HG03064 (cell line): ENCODE measurements around the gene P2RY6.

Experiments
- ATAC-seq: cut with Tn5 transposase; IDR thresholded peaks from one replicate; pipeline ENCODE4 v1.9.1; 2021; ENCODE audit warnings: low read depth; ENCODE audit not compliant: unreplicated experiment

P2RY6 gene

DNA sequence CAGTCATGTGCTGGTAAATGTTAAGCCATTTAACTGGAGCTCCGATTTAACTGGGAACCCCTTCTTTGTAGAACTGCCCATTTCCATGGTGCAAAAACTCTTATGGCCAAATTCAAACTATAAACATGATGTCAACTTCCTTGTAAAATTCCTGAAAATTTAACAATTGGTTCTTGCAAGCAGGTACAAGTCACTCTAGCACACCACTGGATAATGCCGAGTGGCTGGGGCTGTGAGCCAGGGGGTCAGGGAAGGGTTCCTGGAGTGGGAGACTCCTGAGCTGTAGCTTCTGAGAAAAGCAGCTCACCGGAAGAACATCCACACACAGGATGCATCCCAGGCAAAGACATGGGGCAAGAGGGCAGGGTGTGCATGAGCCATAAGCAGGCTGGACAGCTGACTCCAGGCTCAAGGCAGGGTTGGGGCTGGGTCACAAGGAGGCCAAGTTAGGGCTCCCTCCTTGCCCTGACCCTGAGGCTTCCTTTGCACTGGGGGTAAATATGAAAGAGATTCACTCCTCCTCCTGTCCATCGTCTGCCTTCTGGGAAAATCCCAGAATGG lies 35.9 kb upstream of the P2RY6 start:
- ATAC-seq, result no peak

DNA sequence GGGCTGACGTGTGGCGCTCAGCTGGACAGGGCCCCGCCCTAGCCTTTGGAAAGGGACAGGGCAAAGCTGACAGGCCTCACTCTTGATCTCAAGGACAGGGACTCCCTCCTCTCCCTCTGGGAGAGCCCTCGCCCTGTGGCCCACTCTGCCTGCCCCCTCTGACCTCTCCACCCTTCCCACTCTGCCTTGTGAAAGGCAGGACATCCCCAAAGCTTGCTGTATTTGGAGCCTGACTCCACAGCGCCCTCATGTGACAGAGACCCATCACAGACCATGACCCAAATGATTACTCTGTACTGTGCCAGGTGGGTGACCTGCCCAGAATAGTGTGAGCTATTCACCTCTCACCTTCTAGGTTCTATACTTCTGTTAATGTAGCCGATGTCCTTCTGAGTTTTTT lies 35.3 kb upstream of the P2RY6 start:
- no peak for ATAC-seq

DNA sequence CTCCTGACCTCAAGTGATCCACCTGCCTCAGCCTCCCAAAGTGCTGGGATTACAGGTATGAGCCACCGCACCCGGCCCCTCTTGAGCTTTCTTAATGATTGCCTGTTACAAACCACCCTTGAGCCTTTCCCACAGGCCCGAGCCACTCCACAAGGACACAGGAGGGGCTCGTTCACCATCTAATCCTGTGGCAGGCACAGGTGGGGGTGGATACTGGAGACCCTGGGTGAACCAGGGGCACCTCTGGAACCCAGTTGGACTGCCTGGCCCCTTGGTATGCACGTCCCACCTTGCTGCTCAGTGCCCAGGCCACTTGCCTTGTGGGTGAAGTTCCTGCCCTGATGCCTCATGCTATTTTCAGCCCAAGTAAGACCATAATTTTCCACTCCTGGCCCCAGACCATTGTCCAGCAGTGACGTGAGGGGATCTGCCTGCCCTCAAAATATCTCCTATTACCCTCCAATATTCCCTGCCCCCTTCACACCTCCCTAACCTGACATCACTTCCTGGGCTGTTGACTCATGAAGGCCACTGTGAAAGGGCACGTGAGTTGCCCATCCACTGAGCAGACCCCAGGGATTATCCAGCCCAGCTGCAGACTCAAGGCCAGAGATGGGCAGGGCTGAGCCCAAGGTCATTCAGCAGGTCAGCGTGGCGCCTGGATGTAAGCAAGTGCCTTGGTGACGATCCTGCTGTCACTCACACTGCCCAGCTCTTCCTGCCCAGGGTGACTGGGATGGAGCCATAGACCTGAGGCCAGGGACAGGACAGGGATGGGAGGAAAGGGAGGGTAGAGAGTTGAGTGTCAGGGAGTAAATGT lies 34.5 kb upstream of the P2RY6 start:
- ATAC-seq, result no peak

DNA sequence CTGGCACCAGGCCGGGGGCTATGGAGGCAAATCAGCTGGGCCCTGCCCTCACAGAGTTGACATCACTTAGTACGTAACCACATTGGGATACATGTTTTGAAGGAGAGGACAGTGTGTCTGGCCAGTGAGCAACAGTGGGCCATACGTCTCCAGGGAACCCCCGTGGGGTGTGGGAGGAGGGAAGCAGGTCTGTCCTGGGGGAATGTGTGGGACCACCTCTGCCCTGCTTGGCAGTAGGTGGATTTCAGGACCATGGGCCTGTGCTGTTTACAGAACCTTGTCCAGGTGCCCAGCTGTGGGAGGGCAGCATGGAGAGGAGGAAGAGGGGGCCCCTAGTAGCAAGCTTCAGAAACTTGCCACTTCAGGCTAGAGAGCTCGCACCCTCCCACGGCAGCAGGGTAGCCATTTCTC lies 33.0 kb upstream of the P2RY6 start:
- no peak for ATAC-seq

DNA sequence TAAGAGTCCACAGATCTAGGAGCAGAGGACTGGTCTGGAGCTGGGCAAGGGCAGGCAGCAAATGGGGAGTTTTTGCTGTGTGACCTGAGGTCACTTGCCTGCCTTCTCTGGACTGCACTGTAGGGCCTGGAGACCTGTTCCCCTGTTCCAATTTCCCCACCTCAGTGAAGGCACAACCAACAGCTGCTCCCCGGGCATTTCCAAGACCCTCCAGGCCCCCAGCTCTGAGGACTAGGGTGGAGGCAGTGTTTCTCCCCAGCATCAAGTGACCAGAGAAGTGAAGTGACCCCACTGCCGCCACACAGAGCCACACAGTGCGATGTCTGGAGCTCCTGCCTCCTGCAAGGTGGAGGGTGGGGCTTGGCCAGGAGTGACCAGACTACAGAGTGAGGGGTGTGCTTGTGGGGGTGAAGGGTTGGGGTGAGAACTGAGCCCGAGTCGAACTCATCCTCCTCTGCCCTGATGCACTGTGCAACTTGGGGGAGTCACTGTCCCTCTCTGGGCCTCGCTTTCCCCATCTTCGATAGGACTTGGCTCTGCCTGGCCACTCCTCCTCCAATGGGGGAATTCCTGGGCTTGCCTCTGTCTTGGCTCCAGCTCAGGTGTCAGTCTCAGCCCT lies 32.5 kb upstream of the P2RY6 start:
- ATAC-seq, result no peak

DNA sequence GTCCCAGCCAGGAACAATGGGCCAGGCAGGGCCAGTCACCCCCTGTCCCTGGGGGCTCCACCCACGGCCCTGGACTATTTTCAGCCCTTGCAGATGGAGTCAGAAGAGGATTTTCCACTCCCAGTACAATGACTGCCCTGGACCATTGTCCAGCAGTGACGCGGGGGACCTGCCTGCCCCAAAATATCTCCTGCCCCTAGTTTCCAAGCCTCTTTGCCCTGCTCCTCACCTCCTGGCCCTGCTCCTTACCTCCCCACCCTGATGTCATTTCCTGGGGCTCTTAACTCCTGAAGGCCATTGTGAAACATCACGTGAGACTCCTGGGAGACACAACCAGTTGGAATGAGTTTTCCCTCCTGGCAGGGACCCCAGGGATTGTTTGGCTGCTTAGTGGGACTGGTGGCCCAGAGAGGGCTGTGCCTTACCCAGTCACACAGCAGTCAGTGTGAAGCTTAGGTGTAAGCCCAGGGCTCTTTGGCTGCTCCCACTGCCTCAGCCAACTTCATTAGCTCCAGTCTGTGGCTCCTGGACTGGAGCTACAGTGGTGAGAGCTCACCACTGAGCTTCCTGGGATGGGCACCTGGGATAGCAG lies 31.9 kb upstream of the P2RY6 start:
- ATAC-seq, result no peak

DNA sequence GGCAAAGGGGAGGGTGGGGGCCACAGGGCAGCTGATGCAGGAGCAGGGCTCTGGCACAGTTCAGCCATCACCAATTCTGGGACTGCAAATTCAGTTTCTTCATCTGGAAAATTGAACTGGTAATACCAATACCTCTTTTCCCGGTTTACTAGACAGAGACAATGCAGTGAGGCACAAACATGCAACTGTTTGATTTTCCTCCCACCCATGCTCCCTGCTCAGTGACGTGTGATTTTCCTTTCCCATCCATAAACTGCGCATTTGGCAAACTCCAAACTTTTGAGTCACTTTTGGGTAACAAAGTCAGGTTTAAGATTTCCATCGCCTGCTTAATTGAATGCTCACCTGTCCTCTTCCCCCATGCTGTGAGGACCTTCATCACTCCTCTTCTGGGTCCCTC lies 30.8 kb upstream of the P2RY6 start:
- no peak for ATAC-seq

DNA sequence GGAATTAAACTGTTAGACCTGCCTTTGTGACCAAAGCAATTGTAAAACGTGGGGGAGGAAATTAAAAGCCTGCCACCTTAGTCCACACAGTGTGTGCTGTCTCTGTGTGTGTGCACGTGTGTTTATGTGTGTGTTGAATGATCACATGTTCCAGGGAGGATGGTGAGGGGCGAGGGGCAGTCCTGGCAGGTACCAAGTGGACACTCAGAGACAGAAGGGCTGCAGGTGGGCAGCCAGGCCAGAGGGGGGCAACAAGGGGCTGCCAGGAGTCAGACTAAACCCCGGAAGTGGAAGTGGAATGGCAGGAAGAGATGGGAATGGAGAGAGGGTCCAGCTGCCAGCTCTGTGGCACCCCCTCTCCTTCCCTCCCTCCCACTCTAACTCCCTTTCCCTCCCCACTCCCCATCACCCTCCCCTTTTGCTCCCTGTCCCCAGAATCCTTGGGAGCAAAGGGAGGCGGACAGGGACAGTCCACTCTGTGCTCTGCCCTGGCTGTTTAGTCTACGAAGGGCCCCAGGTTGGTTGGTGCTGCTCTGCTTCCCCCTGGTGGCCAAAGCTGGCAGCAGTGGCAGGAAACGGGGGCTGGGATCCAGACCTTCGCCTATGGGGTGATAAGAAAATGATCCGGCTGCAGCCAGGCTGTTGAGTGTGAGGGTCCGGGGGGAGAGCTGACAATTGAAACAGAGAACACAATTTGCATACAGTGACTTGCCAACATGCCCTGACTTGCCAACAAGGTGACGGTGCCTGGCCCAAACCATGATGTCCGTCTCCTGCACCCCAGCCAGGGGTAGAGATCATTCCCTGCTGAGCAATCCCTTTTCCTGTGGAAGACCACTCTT lies 29.7 kb upstream of the P2RY6 start:
- no peak for ATAC-seq

DNA sequence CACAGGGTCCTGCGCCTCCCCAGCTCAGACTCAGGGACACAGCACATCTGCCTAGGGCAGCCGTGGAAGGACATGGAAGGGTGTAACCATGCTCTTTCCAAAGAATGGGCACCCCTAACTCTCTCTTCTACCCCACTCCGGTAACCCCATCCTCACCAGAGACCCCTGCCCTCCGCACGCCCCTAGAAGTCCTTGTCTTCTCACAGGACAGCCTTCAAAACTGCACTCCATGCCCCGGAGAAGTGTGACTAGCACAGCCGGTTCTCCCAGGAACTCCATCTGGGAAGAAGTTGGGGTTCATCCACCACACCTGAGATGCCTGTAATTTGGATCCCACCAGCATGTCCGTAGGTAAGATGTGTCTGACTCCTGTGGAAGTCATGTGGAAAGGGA lies 29.0 kb upstream of the P2RY6 start:
- no peak for ATAC-seq

DNA sequence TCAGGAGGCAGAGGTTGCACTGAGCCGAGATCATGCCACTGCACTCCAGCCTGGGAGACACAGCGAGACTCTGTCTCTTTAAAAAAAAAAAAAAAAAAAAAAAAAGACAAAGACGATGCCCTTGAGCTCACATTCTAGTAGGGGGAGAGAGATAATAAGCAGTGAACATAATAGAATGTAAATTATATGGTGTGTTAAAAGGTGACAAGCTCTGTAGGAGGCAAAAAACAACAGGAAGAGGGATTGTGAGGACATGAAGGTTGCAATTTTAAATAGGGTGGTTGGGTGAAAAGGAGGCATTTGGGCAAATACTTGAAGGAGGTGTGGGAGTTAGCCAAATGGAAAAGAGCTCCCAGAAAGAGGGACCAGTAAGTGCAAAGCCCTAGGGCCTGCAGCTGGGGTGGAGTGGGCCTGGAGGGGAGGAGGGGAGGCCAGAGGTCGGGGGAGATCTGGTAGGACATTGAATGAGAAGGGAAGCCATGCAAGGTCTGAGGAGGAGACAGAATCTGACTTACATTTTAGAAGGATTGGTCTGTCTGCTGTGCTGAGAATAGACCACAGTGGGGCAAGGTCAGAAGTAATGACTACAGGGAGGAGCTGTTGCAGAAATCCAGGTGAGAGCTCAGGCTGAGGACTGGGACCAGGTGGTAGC lies 27.4 kb upstream of the P2RY6 start:
- ATAC-seq, result no peak

DNA sequence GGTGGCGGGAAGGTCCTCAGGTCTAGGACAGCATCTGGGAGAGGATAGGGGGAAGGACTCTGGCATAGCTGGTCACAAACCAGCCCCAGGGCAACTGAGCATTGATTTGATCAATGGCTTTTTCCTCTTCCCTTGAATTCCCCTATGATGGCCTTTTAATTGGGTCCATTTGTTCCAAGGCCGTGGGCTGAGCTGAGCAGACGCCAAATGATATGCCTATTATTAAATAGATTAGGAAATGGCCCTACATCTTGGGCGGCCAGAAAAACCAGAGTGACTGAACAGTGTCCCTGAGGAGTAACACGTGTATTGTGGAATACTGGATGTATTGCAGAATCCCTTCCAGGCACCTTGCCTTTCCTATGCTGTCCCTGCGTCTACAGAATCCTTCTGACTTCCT lies 26.7 kb upstream of the P2RY6 start:
- ATAC-seq, result no peak

DNA sequence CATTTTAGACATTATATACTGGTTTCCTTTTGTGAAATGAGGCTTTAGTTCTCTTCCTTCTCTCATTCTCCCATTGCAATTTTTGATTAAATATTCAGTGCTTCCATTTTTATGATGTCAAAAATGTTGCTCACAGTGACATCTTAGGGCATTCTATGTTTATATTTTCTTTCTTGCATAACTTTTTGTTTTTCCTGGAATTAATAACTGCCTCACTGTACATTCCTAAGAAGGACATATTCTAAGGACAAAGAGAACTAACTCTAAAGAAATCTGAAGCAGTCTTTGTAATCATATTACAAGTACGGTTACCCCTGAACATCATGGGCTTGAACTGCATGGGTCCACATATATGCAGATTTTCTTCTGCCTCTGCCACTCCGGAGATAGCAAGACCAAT lies 25.8 kb upstream of the P2RY6 start:
- no peak for ATAC-seq

DNA sequence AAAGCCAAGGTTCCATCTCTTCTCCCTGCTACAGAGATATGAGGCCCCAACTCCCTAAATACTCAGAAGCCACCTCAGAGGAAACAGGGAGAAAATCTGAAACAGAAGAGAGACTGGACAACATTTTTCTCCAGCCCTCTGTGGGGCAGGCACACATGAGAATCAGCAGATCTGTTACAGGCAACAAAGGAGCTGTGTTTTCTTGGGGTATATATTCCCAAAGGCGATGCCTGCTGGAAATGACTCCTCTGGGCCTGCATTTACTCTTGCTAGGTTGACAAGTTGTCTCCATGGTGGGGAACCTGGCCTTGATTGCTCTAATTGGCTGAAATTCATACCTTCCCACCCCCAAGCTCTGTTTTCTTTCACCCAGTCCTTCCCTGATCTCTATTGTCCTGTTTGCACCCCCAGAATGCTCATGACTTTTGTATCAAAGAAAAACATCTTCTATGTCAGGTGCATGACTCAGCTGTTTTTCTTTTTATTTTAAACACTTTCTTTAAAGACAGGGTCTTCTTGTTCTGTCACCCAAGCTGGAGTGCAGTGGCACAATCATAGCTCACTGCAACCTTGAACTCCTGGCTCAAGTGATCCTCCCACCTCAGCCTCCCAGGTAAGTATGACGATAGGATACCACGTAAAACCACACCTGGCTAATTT lies 23.5 kb upstream of the P2RY6 start:
- no peak for ATAC-seq

DNA sequence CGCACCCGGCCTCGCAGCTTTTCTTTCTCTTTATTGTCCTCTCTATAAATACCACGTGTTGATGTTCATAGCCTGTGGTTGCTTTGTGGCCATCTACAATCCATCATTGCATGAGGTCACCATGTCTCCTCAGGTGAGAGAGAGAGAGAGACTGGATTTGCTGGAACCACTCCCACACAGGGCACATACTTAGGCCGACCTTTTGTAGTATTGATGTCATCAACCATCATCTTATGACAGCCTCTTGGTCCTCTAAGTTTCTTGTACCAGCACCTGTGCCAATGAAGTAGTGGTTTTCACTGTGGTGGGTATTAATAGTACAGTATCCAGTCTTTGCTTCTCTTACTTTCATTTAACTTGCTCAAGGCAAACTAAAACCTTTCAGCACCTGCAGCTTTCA lies 22.8 kb upstream of the P2RY6 start:
- ATAC-seq, result no peak

DNA sequence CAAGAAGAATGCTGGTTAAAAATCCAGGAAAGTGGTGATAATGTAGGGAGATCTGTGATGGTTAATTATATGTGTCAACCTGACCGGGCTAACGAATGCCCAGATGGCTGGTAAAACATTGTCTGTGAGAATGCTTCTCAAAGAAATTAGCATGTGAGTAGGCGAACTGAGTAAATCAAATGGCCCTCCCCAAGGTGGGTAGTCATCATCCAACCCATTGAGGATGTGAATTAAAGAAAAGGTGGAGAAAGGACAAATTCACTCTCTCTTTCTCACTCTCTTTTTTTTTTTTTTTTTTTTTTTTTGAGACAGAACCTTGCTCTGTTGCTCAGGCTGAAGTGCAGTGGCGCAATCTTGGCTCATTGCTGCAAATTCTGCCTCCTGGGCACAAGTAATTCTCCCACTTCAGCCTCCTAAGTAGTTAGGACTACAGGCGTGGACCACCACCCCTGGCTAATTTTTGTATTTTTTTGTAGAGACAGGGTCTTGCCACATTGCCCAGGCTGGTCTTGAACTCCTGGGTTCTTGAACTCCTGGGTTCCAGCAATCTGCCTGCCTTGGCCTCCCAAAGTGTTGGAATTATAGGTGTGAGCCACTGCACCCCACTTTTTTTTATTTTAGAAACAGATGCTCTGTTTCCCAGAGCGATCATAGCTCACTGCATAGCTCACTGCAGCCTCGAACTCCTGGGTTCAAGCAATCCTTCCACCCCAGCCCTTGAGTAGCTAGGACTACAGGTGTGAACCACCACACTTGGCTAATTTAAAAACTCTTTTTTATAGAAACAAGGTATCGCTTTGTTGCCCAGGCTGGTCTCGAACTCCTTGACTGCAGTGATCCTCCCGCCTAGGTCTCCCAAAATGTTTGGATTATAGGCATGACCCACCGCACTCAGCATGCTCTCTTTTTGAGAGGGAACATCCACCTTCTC lies 22.0 kb upstream of the P2RY6 start:
- no peak for ATAC-seq

DNA sequence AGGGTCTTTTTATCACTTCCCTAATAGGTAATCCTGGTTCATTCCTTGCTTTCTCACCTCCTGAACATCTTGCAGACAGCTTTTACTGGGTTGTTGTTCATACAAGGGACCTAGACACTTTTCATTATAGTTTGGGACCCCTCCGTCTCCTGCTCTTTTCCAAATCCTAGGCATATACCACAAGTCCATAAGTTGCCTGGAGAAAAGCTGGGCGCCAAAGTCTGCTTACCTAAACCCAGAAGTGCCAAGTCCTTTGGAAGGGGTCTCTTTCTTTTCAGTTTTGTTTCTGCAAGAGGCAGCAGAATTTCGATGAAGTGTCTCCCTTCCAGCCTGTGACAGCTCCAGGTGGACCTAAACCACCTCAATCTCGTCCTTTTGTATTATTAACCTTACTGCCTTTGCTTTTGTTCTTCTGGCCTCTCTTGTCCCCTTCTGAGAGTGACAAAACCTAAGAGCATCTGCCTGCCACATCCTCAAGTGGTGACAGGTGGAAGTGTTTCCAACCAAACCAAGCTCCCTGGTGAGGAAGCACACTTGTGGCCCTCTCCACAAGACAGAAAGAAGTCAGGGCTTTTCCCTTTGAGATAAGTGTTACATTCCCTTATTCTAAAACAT lies 19.5 kb upstream of the P2RY6 start:
- no peak for ATAC-seq

DNA sequence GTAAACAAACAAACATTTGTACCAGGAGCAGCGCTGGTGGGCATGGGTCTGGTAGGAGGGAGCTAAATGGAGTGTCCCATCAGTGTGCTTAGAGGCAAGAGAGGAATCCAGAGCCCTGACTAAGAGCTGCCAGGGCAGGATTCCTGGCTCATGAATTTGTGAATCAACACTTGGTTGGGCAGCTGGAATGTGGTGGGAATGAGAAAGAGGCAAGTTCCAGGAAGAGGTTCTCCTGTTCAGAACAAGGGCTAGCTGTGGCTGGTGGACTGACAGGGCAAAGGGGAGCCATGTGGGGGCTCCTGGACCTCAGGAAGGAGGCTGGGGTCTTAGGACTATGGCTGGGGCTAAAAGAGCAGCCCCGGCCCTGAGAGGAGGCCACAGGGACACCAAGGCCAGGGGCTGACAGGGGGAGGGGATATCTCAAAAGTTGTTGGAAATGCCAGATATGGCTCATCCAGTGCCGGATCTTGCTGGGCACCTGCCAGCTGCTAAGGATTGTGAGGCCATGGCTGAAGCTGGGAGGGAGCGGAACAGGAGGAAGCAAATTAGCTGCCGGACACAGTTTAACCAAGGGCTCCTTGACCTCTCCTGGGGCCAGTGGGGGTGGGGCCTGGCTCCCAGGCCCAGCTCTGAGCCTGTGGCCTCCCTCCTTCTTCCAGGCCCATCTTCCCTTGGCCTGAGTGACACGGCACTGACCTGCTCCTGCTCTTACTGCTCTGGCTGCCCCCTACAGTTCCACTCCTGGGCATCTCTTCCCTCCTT lies 14.6 kb upstream of the P2RY6 start:
- no peak for ATAC-seq
